ENCODE data around the gene SEPTIN3.

SEPTIN3 gene

GRCh38 chr22:41978732-41979131 lies 9.5 kb downstream of the SEPTIN3 start:
- TF ChIP-seq REST (IDR thresholded peaks at IDR 0.05; ENCODE audit: insufficient read depth in 1 of 2, low read depth in 2 of 2, low read length in 2 of 2) (no peak), SIN3A (IDR thresholded peaks at IDR 0.05; ENCODE audit: borderline replicate concordance, insufficient read depth, low read length) (no peak), FOXP2 (optimal IDR thresholded peaks at IDR 0.05; ENCODE audit: borderline replicate concordance, extremely low read depth, extremely low read length, insufficient read depth) (no peak), POLR2AphosphoS5 (IDR thresholded peaks at IDR 0.05; ENCODE audit: low read depth, low read length) (no peak), TAF1 (IDR thresholded peaks at IDR 0.05; ENCODE audit: borderline replicate concordance, insufficient read depth, low read length) (no peak)

GRCh38 chr22:41979423-41980250 lies 10.4 kb downstream of the SEPTIN3 start:
- no peak for TF ChIP-seq POLR2AphosphoS5 (IDR thresholded peaks at IDR 0.05; ENCODE audit: low read depth, low read length)
- TF ChIP-seq SIN3A (IDR thresholded peaks at IDR 0.05; ENCODE audit: borderline replicate concordance, insufficient read depth, low read length) = no peak
- no peak for TF ChIP-seq FOXP2 (optimal IDR thresholded peaks at IDR 0.05; ENCODE audit: borderline replicate concordance, extremely low read depth, extremely low read length, insufficient read depth)
- TF ChIP-seq TAF1 (IDR thresholded peaks at IDR 0.05; ENCODE audit: borderline replicate concordance, insufficient read depth, low read length) = no peak

GRCh38 chr22:41982865-41983264 lies 13.6 kb downstream of the SEPTIN3 start:
- TF ChIP-seq REST (IDR thresholded peaks at IDR 0.05; ENCODE audit: insufficient read depth in 1 of 2, low read depth in 2 of 2, low read length in 2 of 2) (no peak), POLR2AphosphoS5 (IDR thresholded peaks at IDR 0.05; ENCODE audit: low read depth, low read length) (no peak), FOXP2 (optimal IDR thresholded peaks at IDR 0.05; ENCODE audit: borderline replicate concordance, extremely low read depth, extremely low read length, insufficient read depth) (no peak), SIN3A (IDR thresholded peaks at IDR 0.05; ENCODE audit: borderline replicate concordance, insufficient read depth, low read length) (no peak), TAF1 (IDR thresholded peaks at IDR 0.05; ENCODE audit: borderline replicate concordance, insufficient read depth, low read length) (no peak)

GRCh38 chr22:41983513-41984405 lies 14.5 kb downstream of the SEPTIN3 start:
- TF ChIP-seq POLR2AphosphoS5 (IDR thresholded peaks at IDR 0.05; ENCODE audit: low read depth, low read length) (no peak), SIN3A (IDR thresholded peaks at IDR 0.05; ENCODE audit: borderline replicate concordance, insufficient read depth, low read length) (no peak), TAF1 (IDR thresholded peaks at IDR 0.05; ENCODE audit: borderline replicate concordance, insufficient read depth, low read length) (no peak), FOXP2 (optimal IDR thresholded peaks at IDR 0.05; ENCODE audit: borderline replicate concordance, extremely low read depth, extremely low read length, insufficient read depth) (no peak), REST (IDR thresholded peaks at IDR 0.05; ENCODE audit: insufficient read depth in 1 of 2, low read depth in 2 of 2, low read length in 2 of 2) (no peak)

GRCh38 chr22:41987276-41987675 lies 18.0 kb downstream of the SEPTIN3 start:
- TF ChIP-seq SIN3A (IDR thresholded peaks at IDR 0.05; ENCODE audit: borderline replicate concordance, insufficient read depth, low read length) = no peak
- TF ChIP-seq TAF1 (IDR thresholded peaks at IDR 0.05; ENCODE audit: borderline replicate concordance, insufficient read depth, low read length) = no peak
- no peak for TF ChIP-seq POLR2AphosphoS5 (IDR thresholded peaks at IDR 0.05; ENCODE audit: low read depth, low read length)
- no peak for TF ChIP-seq REST (IDR thresholded peaks at IDR 0.05; ENCODE audit: insufficient read depth in 1 of 2, low read depth in 2 of 2, low read length in 2 of 2)
- no peak for TF ChIP-seq FOXP2 (optimal IDR thresholded peaks at IDR 0.05; ENCODE audit: borderline replicate concordance, extremely low read depth, extremely low read length, insufficient read depth)
